OCI-LY1 (cell line): ENCODE data around the gene HEPACAM.

Experiments used
- H2AFZ ChIP-seq: fragments of 200-600 bp; sonication (generic), shearing (Covaris generic); 2 replicates; pipeline ENCODE4 v1.6.0; 2014; ENCODE audit warnings: antibody characterized with exemption, mild to moderate bottlenecking, low read length
- H3F3A ChIP-seq: fragments of 200-600 bp; sonication (generic), shearing (Covaris generic); 2 replicates; pipeline ENCODE4 v1.6.0; 2014; ENCODE audit warnings: mild to moderate bottlenecking, antibody characterized with exemption, low read length, moderate library complexity; ENCODE audit not compliant: insufficient read depth
- H3K27ac ChIP-seq: fragments of 200-600 bp; sonication (generic); 2 replicates; pipeline ENCODE4 v1.5.1; 2014; ENCODE audit warnings: low read length, mixed run types, mild to moderate bottlenecking, low read depth; ENCODE audit not compliant: poor library complexity, severe bottlenecking
- H3K27me3 ChIP-seq: fragments of 200-600 bp; sonication (generic); 2 replicates; pipeline ENCODE4 v1.6.0; 2014; ENCODE audit warnings: antibody characterized with exemption, mild to moderate bottlenecking, low read length, moderate library complexity; ENCODE audit not compliant: insufficient read depth
- H3K36me3 ChIP-seq: fragments of 200-600 bp; sonication (generic); 2 replicates; pipeline ENCODE4 v1.6.1; 2014; ENCODE audit warnings: mild to moderate bottlenecking, antibody characterized with exemption, low read length, moderate library complexity, mixed read lengths; ENCODE audit not compliant: insufficient read depth
- H3K4me1 ChIP-seq: fragments of 200-600 bp; sonication (generic); 2 replicates; pipeline ENCODE4 v1.5.1; 2014; ENCODE audit warnings: mild to moderate bottlenecking, low read length, moderate library complexity; ENCODE audit not compliant: insufficient read depth, severe bottlenecking
- H3K4me2 ChIP-seq: fragments of 200-600 bp; sonication (generic), shearing (Covaris generic); 2 replicates; pipeline ENCODE4 v1.6.1; 2014; ENCODE audit warnings: low read length
- H3K4me3 ChIP-seq: fragments of 200-600 bp; sonication (generic); 2 replicates; pipeline ENCODE4 v1.5.1; 2014; ENCODE audit warnings: low read length, low read depth, mild to moderate bottlenecking, mixed read lengths; ENCODE audit not compliant: poor library complexity, severe bottlenecking
- H3K79me2 ChIP-seq: fragments of 200-600 bp; shearing (Covaris generic); 2 replicates; pipeline ENCODE4 v1.6.1; 2016; ENCODE audit warnings: mixed run types, low read length, mixed read lengths; ENCODE audit not compliant: insufficient read depth
- H3K9ac ChIP-seq: fragments of 200-600 bp; sonication (generic), shearing (Covaris generic); 2 replicates; pipeline ENCODE4 v1.6.1; 2014; ENCODE audit warnings: mild to moderate bottlenecking, low read length, mixed read lengths
- H3K9me2 ChIP-seq: fragments of 200-600 bp; sonication (generic), shearing (Covaris generic); 2 replicates; pipeline ENCODE4 v1.6.1; 2014; ENCODE audit warnings: low read depth, mild to moderate bottlenecking, low read length, mixed read lengths
- H3K9me3 ChIP-seq: fragments of 200-600 bp; shearing (Covaris generic); 2 replicates; pipeline ENCODE4 v1.6.1; 2014; ENCODE audit warnings: low read length, mixed read lengths
- H4K20me1 ChIP-seq: fragments of 200-600 bp; sonication (generic), shearing (Covaris generic); 2 replicates; pipeline ENCODE4 v1.6.0; 2016; ENCODE audit warnings: mild to moderate bottlenecking, low read length; ENCODE audit not compliant: insufficient read depth
- CTCF ChIP-seq: fragments of 200-600 bp; sonication (generic), shearing (Covaris generic); IDR thresholded peaks from 2 replicates; pipeline ENCODE4 v1.5.1; 2017; ENCODE audit warnings: mild to moderate bottlenecking, antibody characterized with exemption, low read length, moderate library complexity, mixed read lengths
- EZH2 ChIP-seq: fragments of 200-600 bp; sonication (generic), shearing (Covaris generic); IDR thresholded peaks from 2 replicates; pipeline ENCODE4 v1.8.0; 2017; ENCODE audit warnings: borderline replicate concordance, mixed run types, mild to moderate bottlenecking, antibody characterized with exemption, low read length, moderate library complexity, mixed read lengths

HEPACAM gene

DNA sequence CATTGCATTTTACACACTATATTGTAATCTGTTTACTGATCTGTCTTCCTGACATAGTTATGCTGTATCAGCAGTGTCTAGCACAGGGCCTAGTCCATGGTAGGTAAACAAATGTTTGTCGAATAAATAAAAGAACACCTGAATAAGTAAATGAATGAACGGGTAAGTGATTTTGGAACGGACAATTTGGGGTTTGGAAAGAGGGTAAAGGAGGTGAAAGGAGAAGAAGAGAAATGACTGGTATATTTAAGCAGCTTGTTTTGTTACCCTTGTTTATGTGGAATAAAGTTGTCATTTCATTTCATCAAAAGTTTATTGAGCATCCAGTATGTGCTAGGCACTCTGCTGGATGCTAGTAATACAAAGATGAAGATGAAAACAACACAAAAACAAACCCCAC, 16.9 kb downstream of the HEPACAM start, which contains the start of gene HEPN1:
HEPN1 (plus strand) TSS at position 301 of the 400 bp plus-strand sequence.
- Histone ChIP-seq H3K4me3 (no peak within 1 kb of the TSS), H3K27me3 (no peaks in the 10 kb centered on the region), H2AFZ (no peak within 1 kb of the TSS), H3K4me1 (no peaks in the 10 kb centered on the region), H3K4me2 (no peak within 1 kb of the TSS), H3F3A (no peaks in the 10 kb centered on the region), H3K9ac (no peak within 1 kb of the TSS), H3K79me2 (no peaks in the 10 kb centered on the region), H3K36me3 (no peaks in the 10 kb centered on the region), H3K9me2 (no peaks in the 10 kb centered on the region), H4K20me1 (no peaks in the 10 kb centered on the region), H3K27ac (no peak within 1 kb of the TSS), H3K9me3 (no peaks in the 10 kb centered on the region)
- TF ChIP-seq CTCF (no peak), EZH2 (no peak)

DNA sequence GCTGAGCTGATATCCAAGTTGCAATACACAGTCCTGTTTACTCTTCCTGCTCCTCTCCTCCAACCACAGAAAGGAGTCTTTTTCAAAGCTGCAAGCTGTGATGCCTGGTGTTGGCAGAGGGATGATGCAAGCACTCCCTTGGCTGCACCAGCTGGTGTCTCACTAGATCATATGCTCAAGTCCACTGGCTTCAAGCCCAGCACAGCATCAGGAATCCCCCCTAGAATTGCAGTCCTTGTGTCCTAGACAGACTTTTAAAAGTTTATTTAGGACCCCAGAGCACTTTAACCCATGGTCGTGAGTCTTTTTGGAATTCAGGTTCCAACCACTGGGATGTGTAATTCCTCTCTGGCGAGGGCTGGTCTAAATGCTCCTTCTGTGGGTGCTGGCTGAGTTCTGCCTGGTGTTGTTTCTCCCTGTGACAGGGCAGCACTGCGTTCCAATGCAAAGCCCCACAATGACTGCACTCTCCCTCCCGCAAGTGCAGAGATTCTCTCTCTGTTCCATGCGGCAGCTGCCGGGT, 18.7 kb downstream of the HEPACAM start:
- TF ChIP-seq CTCF = no peak
- TF ChIP-seq EZH2 = no peak
- H4K20me1 ChIP-seq = no peaks in the 10 kb centered on the region
- H3K4me2 ChIP-seq = no peak overlapping the region
- H3K79me2 ChIP-seq = no peaks in the 10 kb centered on the region
- no peaks in the 10 kb centered on the region for H3K36me3 ChIP-seq
- no peaks in the 10 kb centered on the region for H3K9me3 ChIP-seq
- no peaks in the 10 kb centered on the region for H3F3A ChIP-seq
- no peak overlapping the region for H3K4me3 ChIP-seq
- no peak overlapping the region for H3K9ac ChIP-seq
- no peak overlapping the region for H3K27ac ChIP-seq
- H3K4me1 ChIP-seq = no peaks in the 10 kb centered on the region
- no peak overlapping the region for H2AFZ ChIP-seq
- no peaks in the 10 kb centered on the region for H3K9me2 ChIP-seq
- no peaks in the 10 kb centered on the region for H3K27me3 ChIP-seq

DNA sequence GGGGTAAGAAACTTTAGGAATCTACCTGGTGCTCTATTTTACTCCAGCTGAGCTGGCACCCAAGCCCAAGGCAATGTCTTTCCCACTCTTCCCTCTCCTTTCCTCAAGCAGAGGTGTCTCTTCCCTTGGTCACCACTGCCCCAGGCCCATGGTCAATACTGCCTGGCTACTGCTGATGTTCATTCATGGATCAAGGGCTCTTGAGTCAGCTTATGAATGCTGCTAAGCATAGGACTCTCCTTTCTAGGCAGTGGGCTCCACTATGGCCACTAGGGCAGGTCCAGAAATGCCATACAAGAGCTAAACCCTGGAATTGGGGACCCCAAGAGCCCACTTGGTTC, 19.5 kb downstream of the HEPACAM start:
- no peaks in the 10 kb centered on the region for H3K9me3 ChIP-seq
- H3K27ac ChIP-seq = no peak overlapping the region
- no peaks in the 10 kb centered on the region for H3K4me1 ChIP-seq
- H2AFZ ChIP-seq = no peak overlapping the region
- no peaks in the 10 kb centered on the region for H3K27me3 ChIP-seq
- H3K36me3 ChIP-seq = no peaks in the 10 kb centered on the region
- TF ChIP-seq EZH2 (no peak), CTCF (no peak)
- no peaks in the 10 kb centered on the region for H3F3A ChIP-seq
- H3K4me3 ChIP-seq = no peak overlapping the region
- H3K9ac ChIP-seq = no peak overlapping the region
- no peaks in the 10 kb centered on the region for H3K9me2 ChIP-seq
- H3K79me2 ChIP-seq = no peaks in the 10 kb centered on the region
- H3K4me2 ChIP-seq = no peak overlapping the region
- no peaks in the 10 kb centered on the region for H4K20me1 ChIP-seq
